ENCODE data around the gene SH3PXD2A.
A peak's percentile ranks its signal among the peaks of the same experiment; 100 is the strongest.
"Not testable (repeated sequence)": the region's sequence is repeated elsewhere in the genome, so short reads cannot be mapped to it uniquely, and the experiment has no call there.

SH3PXD2A gene

DNA sequence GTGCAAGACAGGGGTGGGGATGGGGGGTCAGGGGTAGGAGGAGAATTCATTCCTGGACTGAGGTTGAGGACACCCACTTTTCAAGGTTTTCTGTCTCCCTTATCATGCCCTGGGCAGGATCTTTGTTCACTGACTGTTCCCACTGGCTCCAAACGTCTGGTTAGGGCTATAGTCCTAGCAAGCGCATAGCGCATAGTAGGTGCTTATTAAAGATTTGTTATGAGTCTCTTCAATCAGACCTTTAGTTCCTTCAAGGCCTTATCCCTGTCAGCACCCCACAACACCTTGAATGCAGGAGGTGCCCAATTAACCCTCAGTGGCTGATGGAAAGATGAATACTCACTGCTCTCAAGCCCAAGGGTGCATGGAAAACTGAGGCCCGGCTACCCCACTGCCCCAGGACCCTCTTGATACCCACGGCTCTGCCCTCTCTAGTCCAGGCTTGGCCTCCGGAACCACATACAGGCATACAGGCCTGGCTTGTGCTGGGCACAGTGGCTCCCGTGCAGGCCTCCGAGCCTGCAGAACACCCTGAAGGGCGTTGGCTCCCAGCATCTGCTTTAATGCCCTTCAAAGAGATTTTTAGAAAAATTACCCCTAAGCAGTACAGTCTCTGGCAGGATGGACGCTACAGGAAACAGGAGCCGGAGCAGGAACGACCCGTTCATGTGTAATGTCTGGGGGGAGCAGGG is 177.7 kb downstream of the SH3PXD2A start:
- DNase-seq = no peak

DNA sequence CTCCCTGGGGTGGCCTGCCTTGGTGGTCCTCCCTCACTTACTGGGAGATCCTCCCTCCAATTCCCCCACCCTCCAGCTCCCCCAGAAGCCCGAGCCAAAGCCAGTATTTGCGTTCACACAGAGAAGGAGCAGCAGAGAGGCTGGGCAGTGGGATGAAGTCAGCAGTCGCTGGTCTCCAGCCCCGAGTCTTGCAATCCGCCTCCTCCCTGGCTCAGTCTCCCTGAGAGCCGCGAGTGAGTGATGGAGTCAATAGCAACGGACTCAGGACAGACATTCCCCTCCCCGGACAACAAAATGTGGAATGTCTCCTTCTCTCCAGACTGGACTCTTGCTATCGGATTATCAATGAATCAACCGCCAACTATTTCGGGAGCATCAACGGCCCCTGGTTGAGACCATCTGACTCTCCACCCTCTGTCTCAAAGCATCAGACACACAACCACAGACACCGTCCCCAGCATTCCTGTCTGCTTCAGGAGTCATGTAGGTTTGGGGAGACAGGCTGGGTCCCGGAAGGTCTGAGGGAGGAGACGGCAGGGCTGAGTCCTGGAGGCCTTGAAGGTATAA is 178.4 kb downstream of the SH3PXD2A start:
- DNase-seq = no peak

DNA sequence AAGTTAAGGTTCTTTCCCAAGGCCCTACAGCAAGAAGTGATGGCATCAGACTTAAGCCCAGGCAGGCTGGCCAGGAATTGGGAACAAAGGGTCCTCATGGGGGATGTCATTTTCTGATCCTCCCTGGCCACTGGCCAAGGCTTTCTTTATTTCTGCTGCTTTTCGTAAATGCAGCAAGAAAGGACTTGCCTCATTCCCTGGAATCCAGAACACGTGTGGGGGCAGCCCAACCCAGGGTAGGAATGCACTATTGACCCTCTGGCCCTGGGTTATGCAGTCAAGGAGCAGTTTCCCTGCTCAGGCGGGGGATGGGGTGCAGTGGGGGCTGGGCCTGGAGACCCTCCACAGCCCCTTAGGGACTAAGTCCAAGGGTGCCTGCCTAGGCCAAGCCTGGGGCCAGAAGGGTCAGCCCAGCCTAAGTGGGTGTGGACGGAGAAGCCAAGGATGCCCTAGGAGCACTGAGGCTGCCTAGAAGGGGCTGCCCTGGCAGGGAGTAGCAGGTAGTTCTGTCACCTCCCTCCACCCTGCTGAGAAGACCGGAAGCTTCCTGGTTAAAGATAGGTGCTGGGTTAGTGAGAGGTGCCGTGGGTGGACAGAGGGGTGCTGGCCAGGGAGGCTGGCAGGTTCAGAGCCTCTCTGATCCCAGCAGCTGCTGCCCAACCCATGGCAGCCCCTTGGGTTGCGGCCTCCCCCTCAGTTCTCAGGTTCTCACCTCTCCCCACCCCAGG is 179.2 kb downstream of the SH3PXD2A start:
- DNase-seq = no peak

DNA sequence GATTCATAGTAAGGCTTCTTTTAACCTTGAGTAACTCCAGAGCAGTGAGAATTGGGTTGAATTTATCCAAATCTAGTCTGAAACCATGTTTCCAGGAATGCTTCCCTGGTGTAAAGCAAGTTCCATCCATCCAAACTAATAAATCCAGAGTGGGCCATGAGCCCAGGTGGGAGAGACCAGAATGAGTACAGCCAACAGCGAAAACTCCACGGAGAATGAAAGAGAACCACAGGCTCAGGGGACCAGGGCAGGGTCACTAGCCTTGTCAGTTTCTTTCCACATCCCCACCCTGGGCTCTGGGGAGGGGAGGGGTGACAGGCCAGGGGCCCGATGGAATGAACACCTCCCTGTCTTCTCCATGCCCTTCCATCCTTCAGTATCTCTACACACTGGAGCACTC is 181.8 kb downstream of the SH3PXD2A start:
- DNase-seq = no peak

DNA sequence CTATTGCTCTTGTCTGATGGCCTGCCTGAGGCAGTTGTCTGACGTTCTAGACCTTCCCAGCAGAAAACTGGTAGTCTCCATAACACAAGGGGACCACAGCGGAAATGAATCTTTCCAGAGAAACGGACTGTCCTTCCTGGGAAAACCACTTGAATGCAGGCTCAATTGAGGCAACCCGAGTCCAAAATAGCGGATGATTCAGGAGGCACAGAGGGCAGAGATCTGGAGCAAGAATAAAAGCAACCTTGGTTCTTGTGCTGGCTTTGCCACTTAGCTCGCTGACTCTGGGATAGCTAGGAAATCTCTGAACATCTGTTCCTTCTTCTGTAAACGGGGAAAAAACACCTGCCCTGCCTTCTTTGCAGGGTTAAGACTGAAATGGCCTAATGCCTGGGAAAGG is 183.0 kb downstream of the SH3PXD2A start:
- DNase-seq = no peak

DNA sequence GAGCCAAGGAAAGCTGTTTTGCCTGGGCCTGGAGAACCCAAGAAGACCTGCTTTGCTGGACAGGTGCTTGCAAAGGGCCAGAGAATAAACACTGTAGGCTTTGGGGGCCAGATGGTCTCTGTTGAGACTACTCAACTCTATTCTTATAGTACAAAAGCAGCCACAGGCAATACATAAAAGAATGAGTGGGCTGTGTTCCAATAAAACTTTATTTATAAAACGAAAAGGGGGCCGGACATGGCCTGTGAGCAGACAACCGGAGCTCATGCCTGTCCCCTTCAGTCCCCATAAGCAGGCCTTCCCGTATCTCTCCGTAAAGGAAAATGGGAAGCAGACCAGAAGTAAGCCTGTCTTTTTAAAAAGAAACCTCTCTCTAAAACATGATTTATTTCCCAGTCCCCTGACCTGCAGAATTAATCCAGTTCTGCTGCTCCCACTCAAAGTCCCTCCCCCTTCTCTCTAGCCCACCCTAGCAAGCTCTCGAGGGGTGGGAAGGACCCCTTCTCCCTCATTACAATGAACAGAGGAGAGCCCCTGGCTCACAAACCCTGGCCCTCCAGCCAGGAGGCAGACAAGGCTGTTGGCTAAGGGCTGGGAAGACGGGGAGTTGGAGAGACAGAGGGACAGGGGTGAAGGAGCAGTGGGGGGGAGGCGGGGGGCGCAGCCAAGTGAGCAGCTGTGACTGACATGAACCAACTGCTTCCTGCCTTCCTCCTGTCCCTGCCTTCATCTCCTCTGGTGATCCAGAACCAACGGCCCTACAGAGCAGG is 184.1 kb downstream of the SH3PXD2A start:
- DNase-seq = no peak

DNA sequence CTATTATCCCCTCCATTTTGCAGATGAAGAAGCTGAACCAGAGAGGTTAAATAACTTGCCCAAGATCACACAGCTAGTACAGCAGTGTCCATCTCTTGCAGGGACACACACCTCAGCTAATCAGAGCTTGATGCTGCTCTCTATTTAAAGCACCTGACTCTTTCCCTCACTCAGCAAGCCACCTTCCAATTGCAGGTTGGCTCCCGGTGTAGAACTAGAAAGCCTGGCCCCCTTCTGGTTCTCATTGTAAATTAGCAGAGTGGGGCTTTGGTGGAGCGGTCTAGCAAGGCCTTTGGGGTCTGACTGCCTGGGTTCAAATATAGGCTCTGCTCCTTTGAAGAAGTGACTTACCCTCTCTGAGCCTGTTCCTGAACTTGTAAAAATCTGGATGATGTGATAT is 185.4 kb downstream of the SH3PXD2A start:
- DNase-seq = no peak

DNA sequence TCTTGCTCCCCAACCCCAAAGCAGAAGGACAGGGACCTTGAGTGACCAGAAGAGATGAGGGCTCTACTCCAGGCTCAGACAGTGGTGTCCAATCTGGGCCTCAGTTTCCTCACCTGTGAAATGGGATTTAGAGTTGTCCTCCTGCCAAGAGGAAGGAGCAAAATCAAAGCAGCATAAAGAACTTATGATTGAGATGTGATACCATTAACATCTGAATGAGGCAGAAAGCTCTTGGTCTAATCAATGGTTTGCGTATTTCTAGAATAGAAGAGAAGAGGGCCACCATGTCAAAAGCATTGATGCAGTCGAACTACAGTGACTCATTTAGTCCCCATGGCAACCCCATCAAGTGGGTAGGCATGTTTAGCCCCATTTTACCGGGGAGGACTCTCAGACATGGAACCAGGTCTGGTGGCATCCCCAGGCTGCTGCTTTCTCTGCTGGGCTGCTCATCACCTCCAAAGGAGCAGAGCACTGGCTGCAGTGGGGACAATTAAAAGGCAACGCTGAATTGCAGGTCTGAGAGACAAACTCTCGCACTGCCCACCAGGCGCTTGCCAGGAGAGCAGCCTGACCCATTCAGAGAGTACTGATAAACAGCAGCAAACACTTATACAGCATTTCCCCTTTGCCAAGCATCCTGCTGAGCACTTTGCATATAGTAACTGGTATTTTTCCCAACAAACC is 186.0 kb downstream of the SH3PXD2A start:
- no peak for DNase-seq

DNA sequence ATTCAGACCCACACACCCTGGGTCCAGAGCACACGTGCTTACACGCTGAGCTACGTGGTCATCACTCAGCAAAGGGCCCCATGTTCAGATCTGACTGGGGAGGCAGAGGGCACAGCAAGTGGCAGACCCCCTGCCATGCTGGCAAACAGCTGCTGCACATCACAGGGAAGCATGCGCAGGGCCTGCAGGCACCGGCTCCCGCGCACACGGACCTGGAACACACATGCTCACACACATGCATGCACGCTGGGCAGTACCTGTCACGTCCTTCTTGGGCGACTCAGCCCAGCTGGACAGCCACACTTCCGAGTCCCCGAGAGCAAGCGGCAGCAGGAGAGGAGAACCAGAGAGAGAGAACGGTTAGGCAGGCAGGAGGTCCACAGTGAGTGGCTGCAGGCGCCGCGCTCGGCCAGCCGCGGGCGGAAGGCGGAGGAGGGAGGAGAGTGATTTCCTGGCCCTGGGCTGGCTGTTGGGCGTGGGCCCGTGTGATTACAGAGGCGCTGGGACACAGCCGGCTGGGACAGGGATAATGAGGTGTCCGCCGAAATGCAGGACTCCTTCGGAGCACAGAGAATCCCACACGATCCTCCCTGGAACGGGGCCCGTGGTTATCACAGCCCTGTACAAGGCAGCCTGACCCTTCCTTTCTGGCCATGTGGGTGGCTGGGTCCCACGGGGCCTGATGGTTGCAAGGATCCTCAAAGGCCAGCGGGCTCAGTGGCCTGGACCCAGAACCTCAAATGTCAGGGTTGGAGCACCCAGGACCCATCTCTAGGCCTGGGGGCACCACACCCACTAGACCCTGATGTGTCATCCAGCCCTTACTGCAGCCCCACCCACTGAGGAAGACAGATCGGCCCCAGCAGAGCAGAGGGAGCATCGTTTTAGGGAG is 186.8 kb downstream of the SH3PXD2A start:
- peak; percentile 73 for DNase-seq

DNA sequence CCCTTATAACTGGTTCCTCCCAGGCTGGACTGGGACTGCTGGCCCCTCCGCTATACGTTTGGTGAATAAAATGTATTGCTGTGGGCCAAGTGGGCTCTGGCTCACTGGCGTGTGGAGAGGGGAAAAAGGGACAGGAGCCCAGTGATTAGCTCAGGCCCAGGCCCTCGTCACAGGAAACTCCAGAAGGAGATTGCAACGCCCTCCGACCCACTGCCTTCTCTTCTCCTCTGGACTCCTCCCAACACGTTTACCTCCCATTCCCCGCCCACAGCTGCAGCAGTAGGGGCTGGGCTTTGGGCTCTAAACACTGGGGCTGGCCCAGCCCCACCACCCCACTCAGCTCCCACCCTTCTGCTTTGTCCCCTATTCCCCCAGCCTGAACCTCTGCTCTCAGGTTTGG is 188.0 kb downstream of the SH3PXD2A start:
- no peak for DNase-seq

DNA sequence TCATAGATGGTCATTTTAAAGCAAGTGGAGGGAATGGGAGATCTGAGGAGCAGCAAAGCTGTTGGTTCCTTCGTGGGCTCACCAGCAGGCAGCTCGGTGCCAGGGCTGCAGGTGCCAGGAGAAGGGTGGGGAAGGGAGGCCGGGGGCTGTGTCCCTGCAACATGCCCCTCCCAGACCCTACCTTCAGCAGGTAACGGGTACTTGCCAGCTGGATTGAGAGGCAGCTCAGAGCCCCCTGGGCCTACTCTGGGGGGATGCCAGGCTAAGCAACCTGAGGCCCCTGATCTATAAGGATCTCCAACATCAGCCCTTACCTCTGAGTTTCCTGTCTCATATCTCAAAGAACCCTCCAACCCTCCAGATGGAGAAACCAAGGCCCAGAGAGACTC is 188.6 kb downstream of the SH3PXD2A start:
- no peak for DNase-seq

DNA sequence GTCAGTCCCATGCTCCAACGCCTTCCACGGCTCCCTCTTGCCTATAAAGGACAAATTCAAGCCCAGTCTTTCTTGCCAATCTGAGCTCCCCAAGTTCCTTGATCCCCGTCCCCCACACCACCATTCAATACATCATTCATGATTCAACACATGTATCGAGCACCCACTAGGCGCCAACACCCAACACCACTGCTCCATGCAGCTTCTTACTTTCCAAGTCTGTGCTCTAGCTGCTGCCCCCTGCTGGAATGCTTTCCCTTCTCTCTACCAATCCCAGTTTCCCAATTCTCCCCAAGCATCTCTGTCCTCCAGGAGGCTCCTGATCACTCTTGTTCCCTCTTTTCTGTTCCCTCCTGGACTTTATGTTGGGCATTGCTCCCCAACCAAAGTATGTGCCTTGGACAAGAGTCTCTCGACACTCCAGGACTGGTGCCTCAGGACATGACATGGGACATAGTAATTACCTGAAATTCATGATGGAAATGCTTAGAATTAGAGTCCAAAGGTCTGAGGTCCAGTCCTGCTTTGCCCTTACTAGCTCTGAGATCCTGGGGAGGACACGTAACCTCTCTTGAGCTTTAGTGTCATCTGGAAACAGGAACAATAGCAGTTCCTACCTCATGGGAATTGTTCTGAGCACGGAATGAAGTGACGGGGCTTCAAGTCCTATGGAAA is 189.2 kb downstream of the SH3PXD2A start:
- no peak for DNase-seq

DNA sequence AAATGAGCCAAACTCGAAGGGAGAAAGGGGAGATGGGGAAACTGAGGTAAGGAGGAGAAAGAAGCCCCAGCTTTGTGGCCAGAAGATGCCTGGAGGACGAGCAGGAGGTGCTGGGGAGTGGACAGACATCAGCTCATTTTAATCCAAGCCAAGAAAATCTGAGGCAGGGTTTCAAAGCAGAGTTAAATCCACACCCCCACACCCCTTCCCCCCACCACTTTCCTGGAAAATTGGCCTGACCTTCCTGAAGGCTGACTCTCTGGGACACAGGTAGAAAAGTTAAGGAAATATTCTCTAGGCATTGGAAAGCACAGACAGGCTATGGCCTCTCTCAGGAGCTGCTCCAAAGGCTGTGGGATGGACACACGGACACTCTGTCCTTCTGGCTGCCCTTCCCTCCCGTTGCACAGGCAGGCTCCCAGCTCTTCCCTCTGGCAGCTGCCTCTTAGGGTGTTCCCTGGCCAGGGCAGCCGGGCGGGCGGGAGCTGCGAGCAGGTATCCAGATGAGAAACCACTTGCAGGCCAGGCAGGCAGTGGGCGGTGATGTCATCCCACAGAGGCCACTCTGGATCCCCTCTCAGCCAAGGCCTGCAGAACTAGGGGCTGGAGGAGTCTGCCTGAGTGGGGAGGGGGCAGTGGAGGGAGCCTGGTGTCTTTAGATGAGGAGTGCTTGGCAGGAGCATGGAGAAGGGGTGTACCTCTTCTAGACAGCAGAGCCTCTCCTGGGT is 190.1 kb downstream of the SH3PXD2A start:
- DNase-seq = no peak

DNA sequence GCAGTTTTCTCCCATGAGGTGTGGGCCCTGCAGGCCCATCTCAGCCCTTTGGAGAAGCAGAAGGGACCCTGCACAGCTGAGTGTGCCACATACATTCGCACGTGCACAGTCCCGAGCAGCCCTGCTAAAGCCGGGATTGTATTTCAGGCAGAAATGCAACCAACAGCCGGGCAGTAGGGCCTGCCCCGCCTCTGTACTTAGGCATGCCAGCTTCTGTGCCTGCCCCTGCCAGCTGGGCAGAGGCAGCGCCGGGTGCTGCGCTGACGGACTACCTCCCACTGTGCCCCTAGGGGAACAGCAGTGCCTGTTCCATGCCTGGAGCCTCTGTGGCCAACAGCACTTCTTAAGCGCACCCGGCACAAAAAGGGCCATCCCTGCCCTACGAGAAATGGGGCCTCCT is 191.6 kb downstream of the SH3PXD2A start:
- DNase-seq = no peak

DNA sequence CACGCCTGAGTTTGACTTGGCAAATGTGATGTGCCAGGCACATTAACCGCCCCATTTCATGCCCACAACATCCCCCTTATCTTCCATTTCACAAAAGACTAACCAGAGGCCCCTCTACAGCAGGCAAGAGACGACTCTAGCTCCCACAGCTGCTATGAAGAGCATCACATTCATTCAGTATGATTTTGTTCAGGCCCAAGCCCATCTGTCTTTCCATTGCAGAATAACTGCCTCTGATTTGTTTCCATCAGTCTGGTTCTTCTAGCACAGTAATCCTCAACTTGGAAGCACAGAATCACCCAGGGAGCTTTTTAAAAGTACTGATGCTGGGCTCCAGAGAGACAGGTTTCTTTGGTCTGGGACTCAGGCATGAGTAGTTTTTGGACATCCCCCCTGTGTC is 192.1 kb downstream of the SH3PXD2A start:
- peak; percentile 27 for DNase-seq

DNA sequence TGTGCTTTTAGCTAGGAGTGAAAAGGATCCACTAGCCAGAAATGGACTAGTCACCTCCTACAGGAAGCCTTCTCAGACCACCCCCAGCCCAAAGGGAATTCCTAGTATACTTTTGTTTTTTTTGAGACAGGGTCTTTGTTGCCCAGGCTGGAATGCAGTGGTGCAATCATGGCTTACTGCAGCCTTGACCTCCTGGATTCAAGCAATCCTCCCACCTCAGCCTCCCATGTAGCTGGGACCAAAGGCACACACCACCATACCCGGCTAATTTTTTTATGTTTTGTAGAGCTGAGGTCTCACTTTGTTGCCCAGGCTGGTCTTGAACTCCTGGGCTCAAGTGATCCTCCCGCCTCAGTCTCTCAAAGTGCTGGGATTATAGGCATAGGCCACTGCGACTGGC is 192.7 kb downstream of the SH3PXD2A start:
- not testable (repeated sequence) for DNase-seq

DNA sequence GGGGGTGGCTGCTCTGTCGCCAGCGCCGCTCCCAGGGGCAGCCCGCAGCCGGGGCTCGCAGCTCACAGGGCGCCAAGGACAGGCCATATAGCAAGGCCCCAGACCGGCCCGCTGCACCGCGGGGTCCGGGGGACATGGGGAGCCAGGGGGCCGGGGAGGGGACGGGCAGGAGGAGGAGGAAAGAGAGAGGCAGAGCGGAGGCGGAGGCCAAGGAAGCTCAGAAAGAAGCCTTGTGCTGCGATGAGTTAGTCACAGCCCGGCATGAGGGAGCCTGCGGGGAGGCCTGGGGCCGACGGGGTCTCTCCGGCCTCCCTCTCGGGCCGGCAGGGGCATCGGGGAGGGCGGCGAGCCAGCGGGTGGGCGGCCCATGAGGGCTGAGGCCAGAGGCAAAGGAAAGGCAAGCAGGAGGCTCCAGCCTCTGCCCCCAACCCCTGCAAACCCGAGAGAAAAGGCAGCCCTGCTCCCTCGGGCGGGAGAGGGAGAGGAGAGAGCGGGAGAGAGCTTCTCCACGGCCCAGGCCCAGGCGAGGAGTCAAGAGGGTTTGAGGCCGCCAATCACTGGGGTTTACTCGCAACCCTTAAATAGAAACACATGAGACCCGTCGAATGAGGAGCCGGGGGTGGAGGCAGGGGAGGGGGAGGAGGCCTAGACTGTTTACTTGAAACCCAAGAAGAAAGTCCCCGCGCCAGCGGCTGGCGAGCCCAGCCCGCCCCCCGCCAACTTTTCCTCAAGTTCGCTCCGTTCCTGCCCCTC is 194.0 kb downstream of the SH3PXD2A start:
- peak; percentile 74 for DNase-seq

DNA sequence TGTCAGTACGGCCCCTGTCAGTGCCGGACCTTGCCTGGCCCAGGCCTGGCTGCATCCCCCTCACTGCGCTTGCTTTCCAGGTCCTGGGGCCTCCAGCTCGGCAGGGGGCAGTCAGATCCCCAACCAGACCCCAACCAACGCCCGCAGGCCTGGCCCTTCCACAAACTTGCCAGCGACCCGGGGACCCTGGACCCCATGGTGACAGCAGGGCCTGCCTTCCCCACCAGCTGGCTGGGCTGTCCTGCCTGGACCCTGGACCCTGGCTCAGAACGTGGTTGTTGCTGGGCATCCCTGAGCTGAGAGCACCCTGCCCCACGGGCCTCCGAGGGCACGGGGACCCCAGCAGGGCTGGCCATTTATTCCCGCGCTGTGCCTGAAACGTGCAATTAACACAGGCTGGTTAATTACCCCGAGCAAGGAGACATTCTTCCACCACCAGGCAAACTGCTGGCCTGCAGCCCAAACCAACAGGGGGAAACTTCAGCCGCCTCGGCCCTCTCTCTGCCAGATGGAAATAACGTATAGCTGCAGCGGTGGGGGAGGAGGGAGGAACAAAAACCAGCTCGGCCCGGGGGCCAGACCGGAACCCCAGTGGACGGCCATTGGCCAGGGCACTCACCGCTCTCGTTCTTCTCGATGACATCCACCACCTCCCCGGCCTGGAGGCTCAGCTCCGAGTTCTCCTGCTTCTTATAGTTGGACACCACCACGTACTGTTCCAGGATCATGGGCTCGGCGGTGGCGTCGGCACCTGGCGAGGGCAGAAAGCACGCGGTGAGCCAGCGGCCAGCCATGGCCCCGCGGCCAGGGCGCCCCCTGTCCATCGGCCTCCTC is 194.8 kb downstream of the SH3PXD2A start:
- peak; percentile 61 for DNase-seq

Data from retina (tissue), 1 donor.